DND-41 (cell line): Measurements from ENCODE around the gene ATP1A2.

ENCODE experiments used
- ATAC-seq: fragments of 200-7000 bp; cut with Tn5 transposase; 3 replicates; pipeline ENCODE4 v1.9.1; 2021; ENCODE audit warnings: low read depth; ENCODE audit not compliant: insufficient read depth
- DNase-seq: peaks from one replicate; pipeline ENCODE4 v3.0.0-alpha.2; 2020
- H2AFZ ChIP-seq: 2 replicates; pipeline ENCODE4 v1.6.0; 2012; ENCODE audit warnings: low read depth, low read length
- H3K27ac ChIP-seq: 2 replicates; pipeline ENCODE4 v1.5.1; 2012; ENCODE audit warnings: low read length, inconsistent platforms
- H3K27me3 ChIP-seq: fragments of 200-600 bp; sonication (generic); 2 replicates; pipeline ENCODE4 v1.6.0; 2012; ENCODE audit warnings: low read length, mild to moderate bottlenecking, inconsistent platforms; ENCODE audit not compliant: insufficient read depth, poor library complexity
- H3K36me3 ChIP-seq: 2 replicates; pipeline ENCODE4 v1.5.1; 2012; ENCODE audit warnings: low read length, inconsistent platforms; ENCODE audit not compliant: insufficient read depth
- H3K4me1 ChIP-seq: 2 replicates; pipeline ENCODE4 v1.5.1; 2012; ENCODE audit warnings: mild to moderate bottlenecking, low read length; ENCODE audit not compliant: insufficient read depth
- H3K4me2 ChIP-seq: 2 replicates; pipeline ENCODE4 v1.6.0; 2012; ENCODE audit warnings: mild to moderate bottlenecking, moderate library complexity, low read length, inconsistent platforms; ENCODE audit not compliant: insufficient read depth
- H3K4me3 ChIP-seq, 2 experiments: fragments of 200-600 bp in 1 of 2; shearing (Covaris generic) in 1 of 2; 2 replicates each; pipeline ENCODE4 v1.5.1; 2012 to 2016; ENCODE audit warnings: inconsistent platforms in 2 of 2, low read length in 2 of 2, mild to moderate bottlenecking in 2 of 2, low read depth in 1 of 2, moderate library complexity in 1 of 2
- H3K79me2 ChIP-seq: 2 replicates; pipeline ENCODE4 v1.6.0; 2012; ENCODE audit warnings: low read length, inconsistent platforms; ENCODE audit not compliant: insufficient read depth
- H3K9ac ChIP-seq: 2 replicates; pipeline ENCODE4 v1.6.0; 2012; ENCODE audit warnings: low read depth, mild to moderate bottlenecking, inconsistent platforms, low read length, moderate library complexity
- H3K9me3 ChIP-seq: 2 replicates; pipeline ENCODE4 v1.5.1; 2012; ENCODE audit warnings: low read length, moderate library complexity, mild to moderate bottlenecking, inconsistent platforms; ENCODE audit not compliant: insufficient read depth, severe bottlenecking
- H4K20me1 ChIP-seq: 2 replicates; pipeline ENCODE4 v1.6.0; 2012; ENCODE audit warnings: low read length; ENCODE audit not compliant: insufficient read depth
- EZH2 ChIP-seq: IDR thresholded peaks from 3 replicates; pipeline ENCODE4 v1.6.1; 2012; ENCODE audit warnings: borderline replicate concordance, low read depth, mild to moderate bottlenecking, moderate library complexity, low read length, inconsistent platforms; ENCODE audit not compliant: severe bottlenecking
- TF ChIP-seq, protein P1 (sequence below): IDR thresholded peaks from 2 replicates; pipeline ENCODE4 v1.5.1; 2012; ENCODE audit warnings: borderline replicate concordance, low read length, moderate library complexity, mild to moderate bottlenecking; ENCODE audit not compliant: poor library complexity, severe bottlenecking; ENCODE audit errors: extremely low read depth

ATP1A2 gene

GRCh38 chr1:160081261-160081936 is 34.2 kb upstream of the ATP1A2 start, which contains the start of gene KCNJ9:
KCNJ9 (plus strand) TSS chr1:160081538; CDS start chr1:160084031, 2,493 bp downstream.
- no peaks in the 10 kb centered on the region for H3K9me3 ChIP-seq
- DNase-seq: no peak
- H3K27me3 ChIP-seq: peaks cover 7% of the 10 kb centered on the region
- H3K4me3 ChIP-seq: no peak within 1 kb of the TSS
- H3K4me1 ChIP-seq: no peaks in the 10 kb centered on the region
- no peak for TF ChIP-seq EZH2
- TF ChIP-seq, protein P1, sequence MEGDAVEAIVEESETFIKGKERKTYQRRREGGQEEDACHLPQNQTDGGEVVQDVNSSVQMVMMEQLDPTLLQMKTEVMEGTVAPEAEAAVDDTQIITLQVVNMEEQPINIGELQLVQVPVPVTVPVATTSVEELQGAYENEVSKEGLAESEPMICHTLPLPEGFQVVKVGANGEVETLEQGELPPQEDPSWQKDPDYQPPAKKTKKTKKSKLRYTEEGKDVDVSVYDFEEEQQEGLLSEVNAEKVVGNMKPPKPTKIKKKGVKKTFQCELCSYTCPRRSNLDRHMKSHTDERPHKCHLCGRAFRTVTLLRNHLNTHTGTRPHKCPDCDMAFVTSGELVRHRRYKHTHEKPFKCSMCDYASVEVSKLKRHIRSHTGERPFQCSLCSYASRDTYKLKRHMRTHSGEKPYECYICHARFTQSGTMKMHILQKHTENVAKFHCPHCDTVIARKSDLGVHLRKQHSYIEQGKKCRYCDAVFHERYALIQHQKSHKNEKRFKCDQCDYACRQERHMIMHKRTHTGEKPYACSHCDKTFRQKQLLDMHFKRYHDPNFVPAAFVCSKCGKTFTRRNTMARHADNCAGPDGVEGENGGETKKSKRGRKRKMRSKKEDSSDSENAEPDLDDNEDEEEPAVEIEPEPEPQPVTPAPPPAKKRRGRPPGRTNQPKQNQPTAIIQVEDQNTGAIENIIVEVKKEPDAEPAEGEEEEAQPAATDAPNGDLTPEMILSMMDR: no peak
- no peaks in the 10 kb centered on the region for H4K20me1 ChIP-seq
- H3K4me2 ChIP-seq: no peak within 1 kb of the TSS
- no peak within 1 kb of the TSS for H3K27ac ChIP-seq
- no peak within 1 kb of the TSS for H2AFZ ChIP-seq
- no peaks in the 10 kb centered on the region for H3K79me2 ChIP-seq
- peaks cover 3% of the 10 kb centered on the region; the same call in 1 of the 2 replicates for H3K36me3 ChIP-seq
- ATAC-seq: no peak
- H3K9ac ChIP-seq: no peak within 1 kb of the TSS

GRCh38 chr1:160082487-160082886 is 33.1 kb upstream of the ATP1A2 start:
- H3K27ac ChIP-seq: no peak overlapping the region
- no peaks in the 10 kb centered on the region for H4K20me1 ChIP-seq
- no peaks in the 10 kb centered on the region for H3K4me1 ChIP-seq
- H3K9ac ChIP-seq: no peak overlapping the region
- no peaks in the 10 kb centered on the region for H3K79me2 ChIP-seq
- ATAC-seq: no peak
- H3K27me3 ChIP-seq: peaks cover under 1% of the 10 kb centered on the region
- no peaks in the 10 kb centered on the region for H3K9me3 ChIP-seq
- H3K36me3 ChIP-seq: peaks cover 3% of the 10 kb centered on the region; the same call in 1 of the 2 replicates
- no peak overlapping the region for H3K4me2 ChIP-seq
- no peak for DNase-seq
- H2AFZ ChIP-seq: no peak overlapping the region
- TF ChIP-seq EZH2: no peak
- TF ChIP-seq, protein P1: no peak
- no peak overlapping the region for H3K4me3 ChIP-seq

DNA sequence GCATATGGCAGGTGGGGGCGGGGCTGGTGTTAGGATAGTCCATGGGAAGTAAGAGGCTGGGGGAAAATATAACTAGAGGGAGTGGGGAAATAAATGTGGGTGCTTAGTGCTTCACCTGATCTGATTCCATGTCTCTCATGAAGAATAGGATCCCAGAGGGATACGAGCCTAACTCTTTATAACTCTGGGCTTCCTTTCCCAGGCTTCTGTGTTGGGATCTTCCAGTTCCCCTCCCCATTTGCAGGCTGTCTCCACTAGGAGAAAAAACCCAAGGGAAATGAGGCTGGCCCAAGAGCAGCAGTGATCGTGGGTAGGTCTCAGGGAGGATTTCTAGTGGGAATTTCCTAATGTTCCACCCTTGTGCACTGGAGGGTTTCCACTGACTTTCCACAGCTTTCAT is 32.6 kb upstream of the ATP1A2 start:
- no peak overlapping the region for H3K9ac ChIP-seq
- no peak overlapping the region for H3K4me3 ChIP-seq
- no peaks in the 10 kb centered on the region for H3K79me2 ChIP-seq
- no peak overlapping the region for H2AFZ ChIP-seq
- ATAC-seq: no peak
- no peaks in the 10 kb centered on the region for H3K4me1 ChIP-seq
- no peak overlapping the region for H3K27ac ChIP-seq
- no peaks in the 10 kb centered on the region for H3K9me3 ChIP-seq
- H4K20me1 ChIP-seq: no peaks in the 10 kb centered on the region
- H3K27me3 ChIP-seq: no peaks in the 10 kb centered on the region
- no peak for DNase-seq
- no peak for TF ChIP-seq EZH2
- TF ChIP-seq, protein P1: no peak
- H3K4me2 ChIP-seq: no peak overlapping the region
- peaks cover 3% of the 10 kb centered on the region; the same call in 1 of the 2 replicates for H3K36me3 ChIP-seq
